Activated naive CD4-positive, alpha-beta T cell treated with Interleukin-2 at 50 U/mL for 16 hours (primary cell): ENCODE measurements around the gene FCAMR.

Experiments used
- DNase-seq: peaks from one replicate; pipeline ENCODE4 v3.0.0-alpha.2; 2020

Gene FCAMR

GRCh38 chr1:206970446-206970845 is at the start of gene FCAMR:
FCAMR (minus strand) TSS chr1:206970460; CDS start chr1:206970125, 335 bp downstream.
- no peak for DNase-seq

GRCh38 chr1:207019661-207020060 is 49.4 kb upstream of the FCAMR start:
- no peak for DNase-seq

- DNase-seq: no peak
Measured at GRCh38 chr1:207019161-207019560, 48.9 kb upstream of the FCAMR start.

GRCh38 chr1:207018707-207019106 is 48.4 kb upstream of the FCAMR start:
- no peak for DNase-seq

GRCh38 chr1:207017615-207018559 is 47.6 kb upstream of the FCAMR start:
- DNase-seq: no peak

- no peak for DNase-seq
Measured at GRCh38 chr1:207015791-207016190, 45.5 kb upstream of the FCAMR start.

- no peak for DNase-seq
Measured at GRCh38 chr1:207014728-207015127, 44.5 kb upstream of the FCAMR start.

GRCh38 chr1:207013321-207014085 is 43.2 kb upstream of the FCAMR start:
- no peak for DNase-seq

- DNase-seq: no peak
Measured at GRCh38 chr1:207010726-207011125, 40.5 kb upstream of the FCAMR start.

- DNase-seq: no peak
Measured at GRCh38 chr1:207009945-207010344, 39.7 kb upstream of the FCAMR start.

GRCh38 chr1:207009182-207009850 is 39.1 kb upstream of the FCAMR start:
- DNase-seq: no peak

- DNase-seq: no peak
Measured at GRCh38 chr1:207007352-207008033, 37.2 kb upstream of the FCAMR start.

GRCh38 chr1:207006914-207007313 is 36.7 kb upstream of the FCAMR start:
- DNase-seq: no peak

GRCh38 chr1:207006083-207006482 is 35.8 kb upstream of the FCAMR start:
- no peak for DNase-seq

- peak; percentile 22 for DNase-seq
Measured at GRCh38 chr1:207004931-207005830, 34.9 kb upstream of the FCAMR start.

GRCh38 chr1:207003210-207003609 is 33.0 kb upstream of the FCAMR start:
- no peak for DNase-seq

- no peak for DNase-seq
Measured at GRCh38 chr1:207002724-207003146, 32.5 kb upstream of the FCAMR start.

GRCh38 chr1:207001492-207002245 is 31.4 kb upstream of the FCAMR start:
- no peak for DNase-seq

GRCh38 chr1:207000651-207001291 is 30.5 kb upstream of the FCAMR start:
- no peak for DNase-seq

GRCh38 chr1:206998816-206999215 is 28.6 kb upstream of the FCAMR start:
- no peak for DNase-seq
